M059J (cell line): Measurements from ENCODE around the gene MYCBP. TPM values are rescaled to one million over a fixed set of nuclear protein-coding genes. Genes with fewer than 3 reads are reported as not detected.
A peak's percentile ranks its signal among the peaks of the same experiment; 100 is the strongest.
"Not testable (repeated sequence)": the region's sequence is repeated elsewhere in the genome, so short reads cannot be mapped to it uniquely, and the experiment has no call there.

ENCODE experiments used
- DNase-seq: peaks from one replicate; pipeline ENCODE4 v3.0.0-alpha.2; 2012; ENCODE audit warnings: low read depth
- total RNA-seq: library from RNA; depleted of rRNA; stranded (reverse); fragments of >200 nt; shearing (Covaris generic); gene quantifications from 2 replicates; pipeline ENCODE4 v1.2.3, GENCODE V29; 2014; rRNA removed

Gene MYCBP, protein sequence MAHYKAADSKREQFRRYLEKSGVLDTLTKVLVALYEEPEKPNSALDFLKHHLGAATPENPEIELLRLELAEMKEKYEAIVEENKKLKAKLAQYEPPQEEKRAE
- total RNA-seq, result 57.7 and 70.7 TPM in 2 replicates

DNA sequence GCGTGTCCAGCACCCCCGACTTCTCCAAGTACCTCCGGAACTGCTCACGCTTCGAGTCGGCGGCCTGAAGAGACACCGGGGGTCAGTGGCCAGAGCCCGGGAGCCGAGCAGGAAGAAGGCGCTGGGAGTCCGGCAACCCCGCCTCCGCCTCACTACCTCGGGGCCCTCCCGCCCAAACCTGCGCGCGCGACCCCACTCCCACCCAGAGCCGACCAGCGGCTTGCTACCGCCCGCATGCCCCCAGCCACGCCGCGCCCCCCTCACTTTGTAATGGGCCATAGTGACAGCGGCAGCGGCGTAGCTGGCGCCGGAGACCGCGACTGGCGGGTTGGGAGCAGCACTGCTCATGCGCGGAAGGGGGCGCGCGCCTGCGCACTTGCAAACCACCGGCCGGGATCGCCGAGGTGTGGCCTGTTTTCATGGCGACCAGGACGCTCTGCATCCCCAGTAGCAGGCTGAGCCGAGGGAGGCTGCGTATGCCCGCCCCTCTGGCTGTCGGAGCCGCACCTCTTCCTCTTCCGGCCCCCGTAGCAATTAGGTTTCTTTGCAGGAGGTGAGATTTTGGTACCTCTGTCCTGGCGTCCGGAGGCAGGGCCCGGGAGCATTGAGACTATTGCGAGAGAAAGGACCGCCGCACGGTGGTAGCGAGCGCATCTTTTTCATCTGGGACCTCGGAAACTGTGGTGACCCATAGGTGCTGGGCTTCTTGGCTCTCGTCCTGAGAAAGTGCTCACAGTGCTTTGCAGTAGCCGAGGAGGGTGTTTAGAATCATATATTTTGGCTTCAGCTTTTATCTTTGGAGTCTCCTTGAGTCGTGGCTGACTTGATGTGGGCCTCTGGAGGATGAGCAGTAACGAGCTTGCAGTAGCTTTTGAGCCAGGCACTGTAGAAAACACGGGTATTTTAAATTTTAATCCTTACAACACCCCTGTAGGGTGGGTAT lies at the start of gene MYCBP:
MYCBP (minus strand) TSS at position 322 of the 943 bp plus-strand sequence; CDS start at position 279, 43 bp downstream.
- DNase-seq, result peak; percentile 96

GRCh38 chr1:38919130-38919529 lies 46.0 kb upstream of the MYCBP start:
- DNase-seq, result no peak

DNA sequence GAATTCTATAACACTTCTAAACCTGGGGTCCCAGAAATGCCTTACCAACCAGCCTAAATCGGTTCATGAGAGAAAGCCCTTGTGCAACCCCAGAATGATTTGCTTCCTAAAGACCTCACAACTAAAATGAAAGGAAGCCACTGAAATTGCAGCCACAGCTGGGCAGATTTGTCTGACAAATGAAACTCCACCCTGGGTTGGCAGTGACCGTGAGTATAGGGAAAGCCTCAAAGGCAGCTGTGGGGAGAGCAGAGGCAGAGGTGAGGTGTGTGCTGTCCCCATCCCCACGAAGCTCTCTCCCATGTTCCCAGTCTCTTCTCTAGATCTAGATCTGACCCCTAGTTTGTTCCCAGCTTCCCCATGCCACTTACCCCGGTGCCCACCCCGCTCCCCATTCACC lies 45.4 kb upstream of the MYCBP start:
- no peak for DNase-seq

DNA sequence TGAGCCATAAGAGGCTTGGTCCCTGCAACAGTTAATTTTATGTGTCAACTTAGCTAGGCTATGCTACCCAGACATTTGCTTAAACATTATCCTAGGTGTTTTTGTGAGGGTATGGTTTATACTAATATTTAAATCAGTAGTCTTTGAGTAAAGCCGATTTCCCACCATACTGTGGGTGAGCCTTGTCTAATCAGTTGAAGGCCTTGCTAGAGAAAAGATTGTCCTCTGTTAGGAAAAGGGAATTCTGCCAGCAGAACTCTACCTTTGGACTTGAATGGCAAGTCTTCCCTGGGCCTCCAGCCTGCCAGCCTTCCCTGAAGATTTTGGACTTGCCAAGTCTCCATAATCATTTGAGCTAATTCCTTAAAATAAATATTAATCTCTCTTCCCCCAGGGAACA lies 44.6 kb upstream of the MYCBP start:
- no peak for DNase-seq

DNA sequence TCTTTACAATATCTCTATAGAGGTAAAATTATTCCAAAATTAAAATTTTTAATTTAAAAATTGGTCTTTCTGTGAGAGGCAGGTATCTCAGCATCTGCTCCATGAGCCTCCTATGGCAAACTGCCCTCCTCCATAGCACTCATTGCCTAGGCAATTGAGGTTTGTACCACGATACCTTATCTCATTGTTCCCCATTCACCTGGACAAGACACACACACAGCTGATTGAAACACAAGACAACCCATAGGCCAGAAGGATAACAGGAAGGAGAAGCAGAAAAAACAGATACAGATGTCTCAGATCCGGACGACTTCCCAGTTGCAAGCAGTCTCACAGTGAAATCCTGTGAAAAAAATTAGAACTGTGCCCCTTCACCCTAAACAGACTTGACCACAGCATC lies 44.2 kb upstream of the MYCBP start:
- DNase-seq, result no peak

DNA sequence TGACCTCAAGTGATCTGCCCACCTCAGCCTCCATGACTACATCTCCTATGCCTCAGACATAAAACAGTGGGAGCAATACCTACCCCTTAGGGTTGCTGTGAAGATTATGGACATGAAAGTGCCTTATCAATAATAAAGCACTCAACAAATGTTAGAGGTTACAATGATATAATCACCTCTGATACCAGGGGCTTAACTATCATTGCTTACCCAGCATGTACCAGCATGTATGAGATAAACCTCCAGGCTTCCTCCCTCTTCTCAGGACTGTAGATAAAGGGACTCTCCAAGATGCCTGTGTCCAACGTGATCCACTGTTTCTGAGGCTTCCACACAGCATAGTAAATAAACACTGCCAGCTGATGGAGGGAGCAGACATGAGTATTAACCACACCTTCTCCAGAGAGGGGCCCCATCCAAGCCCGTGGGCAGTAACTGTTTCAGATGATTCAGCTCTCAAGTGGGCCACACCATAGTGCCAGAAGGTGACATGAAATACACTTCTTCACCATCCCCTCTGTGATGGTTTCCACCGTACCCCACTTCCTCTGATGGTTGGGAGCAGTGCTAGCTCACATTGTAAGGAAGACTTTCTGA lies 42.3 kb upstream of the MYCBP start:
- peak; percentile 7 for DNase-seq

DNA sequence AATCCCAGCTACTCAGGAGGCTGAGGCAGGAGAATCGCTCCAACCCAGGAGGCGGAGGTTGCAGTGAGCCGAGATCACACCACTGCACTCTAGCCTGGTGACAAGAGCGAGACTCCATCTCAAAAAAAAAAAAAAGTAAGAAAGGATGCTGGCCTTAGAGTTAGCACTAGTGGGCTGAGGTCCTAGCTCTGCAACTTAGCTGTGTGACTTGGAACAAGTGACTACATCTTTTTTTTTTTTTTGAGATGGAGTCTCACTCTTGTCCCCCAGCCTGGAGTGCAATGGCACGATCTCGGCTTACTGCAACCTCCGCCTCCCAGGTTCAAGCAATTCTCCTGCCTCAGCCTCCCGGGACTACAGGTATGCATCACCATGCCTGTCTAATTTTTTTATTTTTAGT lies 41.8 kb upstream of the MYCBP start:
- DNase-seq, result not testable (repeated sequence)

DNA sequence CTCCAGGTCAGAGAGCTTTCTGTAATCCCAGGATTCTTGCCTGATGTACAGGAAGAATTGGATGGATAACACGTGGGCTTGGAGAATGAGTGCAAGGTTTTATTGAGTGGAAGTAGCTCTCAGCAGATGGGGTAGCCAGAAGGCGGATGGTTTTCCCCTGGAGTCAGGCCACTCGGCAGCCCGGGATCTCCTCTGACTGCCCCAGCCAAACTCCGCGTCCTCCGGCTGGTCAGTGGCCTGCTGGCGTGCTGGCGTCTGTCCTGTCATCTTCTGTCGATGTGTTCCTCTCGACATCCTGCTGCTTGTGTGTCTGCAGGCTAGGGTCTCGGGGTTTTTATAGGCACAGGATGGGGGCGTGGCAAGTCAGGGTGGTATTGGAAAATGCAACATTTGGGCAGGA lies 35.7 kb upstream of the MYCBP start:
- DNase-seq, result no peak

GRCh38 chr1:38905985-38906384 lies 32.8 kb upstream of the MYCBP start:
- no peak for DNase-seq

DNA sequence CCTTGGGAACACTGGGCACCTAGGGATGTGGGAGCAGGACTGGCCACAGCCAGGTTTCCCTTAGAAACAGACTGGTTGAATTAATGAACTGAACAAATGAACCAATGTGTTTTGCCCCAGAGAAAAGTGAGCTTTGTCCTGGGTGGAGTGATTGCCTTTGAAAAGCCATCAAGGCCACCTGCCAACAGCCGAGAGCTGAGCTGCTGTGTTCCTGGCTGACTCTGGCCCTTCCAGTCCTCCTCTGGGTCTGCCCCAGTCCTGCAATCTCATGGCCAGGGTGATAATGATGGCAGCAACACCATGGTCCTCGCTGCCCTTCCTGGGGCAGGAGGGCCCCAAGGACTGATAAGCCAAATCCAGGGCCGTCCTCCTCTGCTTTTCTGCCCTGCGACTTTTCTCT lies 26.4 kb upstream of the MYCBP start:
- no peak for DNase-seq

DNA sequence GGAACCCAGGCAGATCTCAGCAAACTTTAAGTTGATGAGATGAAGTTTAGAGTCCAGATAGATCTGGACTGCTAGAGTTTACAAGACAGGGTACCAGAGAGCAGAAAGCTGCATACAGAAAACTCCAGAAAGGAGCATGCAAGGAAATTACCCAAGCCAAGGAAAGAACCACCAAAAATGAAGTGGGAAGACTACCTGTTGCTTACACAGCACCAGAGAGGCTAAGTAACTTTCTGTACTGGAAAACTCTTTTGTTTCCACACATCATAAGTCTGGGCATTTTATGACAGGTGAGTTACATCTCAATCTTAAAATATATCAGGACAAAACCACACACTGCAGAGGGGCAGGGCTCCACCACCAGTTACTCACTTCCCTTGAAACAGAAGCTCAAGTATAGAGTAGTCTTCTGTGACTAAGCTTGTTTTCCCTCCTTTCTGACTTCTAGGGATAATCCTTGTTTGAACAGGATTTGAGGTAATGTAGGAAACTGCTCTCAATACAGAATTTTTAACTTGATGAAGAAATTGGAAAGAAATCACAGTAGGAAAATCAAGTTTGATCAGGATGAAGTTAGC lies 25.6 kb upstream of the MYCBP start:
- peak; percentile 45 for DNase-seq

DNA sequence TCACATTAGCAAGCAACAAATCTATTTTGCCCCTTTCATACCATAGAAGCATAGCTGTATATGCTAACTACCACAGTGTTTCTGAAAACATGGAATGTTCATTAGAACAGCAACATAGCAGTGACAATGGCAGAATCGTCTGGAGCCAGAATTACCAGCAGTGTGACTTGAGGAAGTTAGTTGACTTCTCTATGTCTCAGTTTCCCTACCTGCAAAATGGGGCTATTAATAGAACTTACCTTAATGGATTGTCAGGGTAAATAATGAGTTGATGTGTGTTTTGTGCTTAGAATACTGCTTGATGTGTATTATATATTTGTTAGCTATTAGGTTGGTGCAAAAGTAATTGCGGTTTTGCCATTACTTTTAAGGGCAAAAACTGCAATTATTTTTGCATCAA lies 23.0 kb upstream of the MYCBP start:
- DNase-seq, result no peak

GRCh38 chr1:38892976-38893375 lies 19.8 kb upstream of the MYCBP start:
- DNase-seq, result no peak

DNA sequence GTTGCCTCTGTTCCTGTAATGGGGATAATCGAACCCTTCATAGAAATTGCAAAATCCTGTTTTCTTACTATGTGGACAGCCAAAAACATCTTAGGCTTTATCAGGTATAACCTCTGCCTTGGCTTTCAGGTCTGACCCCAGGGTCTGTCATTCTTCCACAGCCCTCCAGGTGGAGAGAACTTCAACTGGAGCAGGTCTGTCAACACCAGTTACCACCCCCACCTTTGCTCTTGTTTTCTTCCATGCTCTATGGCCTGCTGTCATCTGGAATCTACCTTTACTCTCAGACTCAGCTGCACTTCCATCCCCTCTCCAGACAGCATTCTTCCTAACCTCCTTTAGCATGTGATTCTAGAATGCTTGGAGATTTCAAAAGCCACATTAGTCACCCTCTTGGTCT lies 18.6 kb upstream of the MYCBP start:
- peak; percentile 10 for DNase-seq

DNA sequence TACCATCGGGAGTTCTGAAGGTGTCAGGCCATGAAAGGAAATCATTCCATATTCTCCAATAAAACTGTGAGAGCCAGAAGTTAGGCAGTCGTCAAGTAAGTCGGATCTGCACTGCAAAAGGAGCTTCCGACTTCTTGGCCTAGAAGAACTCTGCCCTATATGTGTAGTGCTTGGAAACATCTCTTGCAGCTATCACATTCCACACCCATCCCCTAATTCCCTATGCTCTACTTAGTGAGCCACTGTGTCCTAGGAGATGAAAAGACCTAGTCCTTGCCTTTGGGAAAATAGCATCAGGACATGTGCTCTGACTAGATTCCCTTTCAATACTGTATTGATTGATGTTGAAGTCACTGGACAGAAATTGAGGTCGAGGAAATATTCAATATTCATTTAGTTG lies 16.4 kb upstream of the MYCBP start:
- DNase-seq, result no peak

- no peak for DNase-seq
Measured at GRCh38 chr1:38888423-38889333, 15.5 kb upstream of the MYCBP start.

DNA sequence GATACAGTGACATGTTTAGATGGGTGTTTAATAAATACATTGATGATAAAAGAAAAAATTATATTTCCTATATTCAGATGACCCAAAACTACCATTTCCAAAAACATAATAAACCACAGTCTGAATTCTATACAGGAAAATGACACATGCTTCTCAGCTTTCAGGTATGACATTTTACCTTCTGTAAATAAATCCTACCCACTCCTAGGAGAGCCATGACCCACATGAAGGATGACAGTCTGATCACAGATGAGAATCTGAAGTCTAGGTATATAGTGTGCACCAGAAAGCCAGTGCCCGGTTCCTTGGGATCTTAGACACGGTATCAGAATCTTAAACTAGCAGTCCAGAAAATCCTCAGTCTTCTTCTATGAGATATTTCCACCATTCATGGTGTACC lies 11.9 kb upstream of the MYCBP start:
- DNase-seq, result no peak

- DNase-seq, result no peak
Measured at GRCh38 chr1:38881487-38881886, 8.3 kb upstream of the MYCBP start, which contains the start of gene GJA9. GJA9 (minus strand) TSS chr1:38881587; CDS start chr1:38876098, 5,489 bp downstream.

DNA sequence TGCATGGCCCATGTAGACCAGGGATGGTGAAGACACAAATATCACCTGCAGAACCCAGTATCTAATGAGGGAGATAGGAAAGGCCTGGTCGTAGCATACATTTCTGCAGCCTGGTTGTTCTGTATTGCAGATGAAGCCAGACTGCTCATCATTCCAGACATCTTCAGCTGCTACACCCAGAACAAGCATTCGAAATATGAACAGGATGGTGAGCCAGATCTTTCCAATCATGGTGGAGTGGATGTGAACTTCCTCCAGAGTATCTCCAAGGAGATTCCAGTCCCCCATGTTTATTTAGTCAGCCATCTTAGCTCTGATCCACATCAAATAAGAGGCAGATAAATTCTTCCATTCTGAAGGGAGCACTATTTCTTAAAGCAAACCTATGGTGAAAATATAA lies 2.7 kb upstream of the MYCBP start:
- no peak for DNase-seq

DNA sequence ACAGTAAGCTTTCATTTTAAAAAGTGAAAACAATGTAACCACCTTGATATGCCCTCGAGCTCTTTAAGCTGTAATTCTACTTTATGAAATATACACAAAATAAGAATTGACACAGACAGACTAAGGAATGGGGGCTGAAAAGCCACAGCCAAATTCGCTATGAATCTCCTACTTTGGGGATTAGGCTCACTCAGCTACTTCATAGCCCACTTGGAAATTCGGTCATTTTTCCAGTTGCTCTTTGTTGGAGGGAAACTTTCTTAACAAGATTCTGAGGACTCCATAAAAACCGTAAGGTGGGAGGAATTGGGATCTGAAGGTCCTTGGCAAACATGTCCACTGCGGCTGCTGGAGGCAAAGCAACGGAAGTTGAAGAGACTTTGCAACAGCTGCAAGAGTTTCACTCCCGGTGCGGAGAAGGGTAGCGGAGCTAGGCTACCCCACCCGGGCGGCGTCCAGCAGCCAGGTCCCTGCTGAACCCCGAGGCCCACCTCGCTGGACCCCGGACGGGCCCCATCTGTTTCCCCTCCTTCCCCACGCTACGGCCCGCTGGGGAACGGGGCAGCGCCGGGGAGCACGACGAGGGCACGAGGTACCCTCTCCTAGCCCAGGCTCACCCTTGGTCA lies 634 bp downstream of the MYCBP start:
- DNase-seq, result peak; percentile 40

DNA sequence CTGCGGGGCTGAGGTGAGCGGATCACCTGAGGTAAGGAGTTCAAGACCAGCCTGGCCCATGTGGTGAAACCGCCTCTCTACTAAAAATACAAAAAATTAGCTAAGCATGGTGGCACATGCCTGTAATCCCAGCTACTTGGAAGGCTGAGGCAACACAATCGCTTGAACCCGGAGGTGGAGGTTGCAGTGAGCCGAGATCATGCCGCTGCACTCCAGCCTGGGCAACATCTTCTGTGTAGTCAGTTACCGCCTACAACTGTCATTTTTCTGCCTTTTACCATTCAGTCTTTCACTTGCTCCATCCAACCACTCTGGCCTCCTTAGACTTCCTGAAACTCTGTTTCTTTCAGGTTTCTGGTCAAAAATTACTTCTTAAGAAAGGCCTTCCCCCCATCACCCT lies 2.2 kb downstream of the MYCBP start:
- no peak for DNase-seq
